ENCODE results near the gene ESRP2. TPM values are rescaled to one million over a fixed set of nuclear protein-coding genes. Genes with fewer than 3 reads are reported as not detected.

Gene ESRP2
- 5.9 and 8.8 TPM in 2 replicates for total RNA-seq

DNA sequence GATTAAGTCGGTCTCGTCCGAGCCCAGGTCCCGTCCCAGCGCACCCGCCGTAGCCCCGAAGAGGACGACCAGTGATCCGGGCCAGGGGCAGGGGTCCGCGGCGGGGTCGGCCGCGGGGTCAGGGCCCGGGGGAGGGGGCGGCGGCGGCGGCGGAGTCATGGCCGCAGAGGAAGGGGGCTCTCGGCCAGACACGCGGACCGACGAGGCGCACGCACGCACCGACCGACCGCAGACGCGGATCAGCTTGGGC lies at the start of gene ESRP2:
Gene ESRP2, minus strand, starts transcription at position 241 of the 250 bp plus-strand sequence. Its CDS starts 82 bp downstream, at position 159.

GRCh38 chr16:68264128-68265077 lies 28.5 kb upstream of the ESRP2 start, which contains the start of gene SLC7A6:
Gene SLC7A6 (plus strand): TSS chr16:68264526. CDS start chr16:68274727, 10,201 bp downstream.

DNA sequence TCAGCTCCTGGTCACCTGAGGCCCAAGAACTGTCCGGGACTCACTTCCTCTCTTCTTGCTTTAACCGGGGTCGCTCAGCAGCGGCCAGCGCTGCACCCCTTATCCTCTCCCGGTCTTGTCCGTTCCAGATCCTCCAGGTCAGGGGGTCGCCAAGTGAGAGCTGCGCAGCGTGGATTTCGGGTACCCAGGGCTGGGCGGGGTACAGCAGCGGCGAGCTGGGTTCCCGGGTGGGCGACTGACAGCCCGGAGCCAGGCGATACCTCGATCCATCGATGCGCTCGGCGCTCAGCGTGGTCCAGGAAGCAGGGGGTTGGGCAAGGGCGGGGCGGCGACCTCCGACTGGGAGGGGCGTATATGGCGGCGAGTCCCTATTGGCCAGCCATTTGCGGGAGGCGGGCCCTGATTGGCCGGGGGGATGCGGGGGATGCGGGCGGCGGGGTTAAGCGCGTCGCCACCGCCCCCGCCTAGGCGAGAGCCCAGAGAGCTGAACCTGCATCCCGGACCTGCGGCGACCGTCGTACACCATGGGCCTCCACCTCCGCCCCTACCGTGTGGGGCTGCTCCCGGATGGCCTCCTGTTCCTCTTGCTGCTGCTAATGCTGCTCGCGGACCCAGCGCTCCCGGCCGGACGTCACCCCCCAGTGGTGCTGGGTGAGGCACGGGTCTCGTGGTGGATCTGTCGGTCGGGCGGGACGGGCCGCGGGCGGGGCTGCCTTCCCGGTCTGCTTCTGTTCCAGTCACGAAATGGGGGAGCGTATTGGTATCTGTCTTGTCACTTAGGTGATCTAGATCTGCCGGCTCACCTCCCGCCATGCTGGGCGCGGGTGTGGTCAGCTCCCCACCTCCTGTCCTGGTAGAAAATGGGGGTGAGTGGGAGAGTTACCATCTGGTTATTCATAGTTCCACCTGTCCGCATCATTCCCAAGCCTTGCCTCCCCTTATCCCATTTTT lies 9.3 kb upstream of the ESRP2 start, which contains the start of gene PLA2G15:
Gene PLA2G15, plus strand, starts transcription at position 471 of the 951 bp plus-strand sequence. Its CDS starts 54 bp downstream, at position 525.

Small RNAs within 50 kb of the gene (small RNA-seq; reads per million reads assigned to genes)
- gene RF00554 (not detected), gene RNU6-1262P (not detected)

Other genes with a start within 250 kb of the ESRP2 start
- gene DPEP2, start 236.6 kb downstream of the ESRP2 start, total RNA-seq, result not detected in 2 replicates
- not detected in 2 replicates for gene DPEP2NB, start 220.2 kb downstream of the ESRP2 start, total RNA-seq
- 10.2 and 11.7 TPM in 2 replicates for gene DDX28, start 212.9 kb downstream of the ESRP2 start, total RNA-seq
- gene DUS2, start 212.8 kb downstream of the ESRP2 start, total RNA-seq, result 15.7 and 22.2 TPM in 2 replicates
- 31.8 and 37.1 TPM in 2 replicates for gene NFATC3, start 150.8 kb downstream of the ESRP2 start, total RNA-seq
- 7.9 and 16.8 TPM in 2 replicates for gene PLA2G15, start 9.2 kb upstream of the ESRP2 start, total RNA-seq
- 16.1 and 44.9 TPM in 2 replicates for gene SLC7A6, start 28.4 kb upstream of the ESRP2 start, total RNA-seq
- 12.0 and 13.7 TPM in 2 replicates for gene SLC7A6OS, start 74.8 kb upstream of the ESRP2 start, total RNA-seq
- 34.3 and 39.3 TPM in 2 replicates for gene PRMT7, start 74.9 kb upstream of the ESRP2 start, total RNA-seq
- 0.43 TPM in 1 of 2 replicates, not detected in the other for gene SMPD3, start 212.4 kb upstream of the ESRP2 start, total RNA-seq

Measured in placental epithelial cell (primary cell).